Activated naive CD4-positive, alpha-beta T cell treated with anti-CD3 and anti-CD28 coated beads, Interleukin-2, amount 10 ng/mL, durations not matched to agents 7 days and 5 days (primary cell): Measurements from ENCODE around the gene ACTMAP.
"Not testable (repeated sequence)": the region's sequence is repeated elsewhere in the genome, so short reads cannot be mapped to it uniquely, and the experiment has no call there.

Experiments used
- CTCF ChIA-PET: fragments of 350-600 bp; sonication (Branson Sonifier 250); formaldehyde crosslinking; loops from one replicate; lab custom pipeline; 2021; ENCODE audit warnings: antibody characterized with exemption; lab: Charles Lee
- DNase-seq: peaks from one replicate; pipeline ENCODE4 v3.0.0-alpha.2; 2020
- H3K27ac Mint-ChIP-seq: one replicate; pipeline ENCODE4 v1.8.0; 2021; ENCODE audit warnings: mild to moderate bottlenecking, moderate library complexity, mixed read lengths
- H3K27me3 Mint-ChIP-seq: one replicate; pipeline ENCODE4 v1.8.0; 2021; ENCODE audit warnings: mild to moderate bottlenecking, mixed read lengths
- H3K36me3 Mint-ChIP-seq: one replicate; pipeline ENCODE4 v1.8.0; 2021; ENCODE audit warnings: mixed read lengths
- H3K4me1 Mint-ChIP-seq: one replicate; pipeline ENCODE4 v1.8.0; 2021; ENCODE audit warnings: mixed read lengths
- H3K4me3 Mint-ChIP-seq: one replicate; pipeline ENCODE4 v1.8.0; 2021; ENCODE audit warnings: mild to moderate bottlenecking, moderate library complexity, mixed read lengths
- H3K9me3 Mint-ChIP-seq: one replicate; pipeline ENCODE4 v1.8.0; 2021; ENCODE audit warnings: mixed read lengths

ACTMAP gene

DNA sequence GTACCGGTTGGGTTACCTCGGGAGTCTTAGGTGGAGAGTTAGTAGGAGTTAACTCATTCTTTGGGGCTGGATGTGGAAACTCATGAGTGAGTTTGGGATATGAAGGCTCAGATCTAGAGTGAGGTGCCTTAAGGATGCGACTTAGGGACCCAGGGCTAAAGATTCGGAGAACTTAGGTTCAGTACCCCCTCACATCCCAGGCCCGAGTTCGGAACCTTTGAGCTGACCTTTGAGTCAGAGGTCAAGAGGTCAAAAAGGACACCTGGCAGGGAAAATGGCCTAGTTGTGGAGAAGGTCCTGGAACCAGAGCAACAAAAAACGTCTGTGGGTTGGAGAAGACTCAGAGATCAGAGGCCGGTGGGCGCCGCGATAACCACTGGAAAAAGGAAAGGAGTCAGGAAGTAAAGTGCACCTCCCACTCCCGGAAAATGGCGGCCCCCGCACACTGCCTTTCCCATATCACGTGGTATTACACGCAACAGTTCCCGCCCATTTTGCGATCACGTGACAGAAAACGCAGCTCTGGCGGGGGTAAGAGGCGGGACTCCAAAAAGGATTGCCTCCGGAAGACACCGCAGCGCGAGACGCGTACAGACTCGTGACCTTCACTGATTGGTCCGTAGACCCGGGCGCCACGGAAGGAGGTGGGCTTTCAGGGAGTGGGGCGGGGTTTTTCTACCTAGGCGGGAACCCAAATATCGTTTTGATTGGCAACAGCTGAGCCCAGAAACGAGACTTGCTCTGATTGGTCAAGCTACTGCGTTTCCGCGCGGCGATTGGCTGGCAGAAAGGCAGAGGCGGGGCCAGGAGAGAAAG, at the start of gene ACTMAP:
ACTMAP (minus strand) TSS at position 420 of the 816 bp plus-strand sequence. CDS start 674 bp downstream, outside the sequence.
- peak; percentile 100 for DNase-seq
- H3K27ac Mint-ChIP-seq: peak within 1 kb of the TSS; percentile 99
- CTCF ChIA-PET: interaction anchor here (0.8 to 4.1 kb wide), 5 partner anchors 27 to 69 kb away, joined by 3 to 23 read pairs (median 6); partner anchors contain the start of genes COQ8B, EGLN2, ITPKC and RAB4B
- H3K9me3 Mint-ChIP-seq: no peaks in the 10 kb centered on the region
- H3K4me3 Mint-ChIP-seq: peak within 1 kb of the TSS; percentile 100
- peaks cover 36% of the 10 kb centered on the region for H3K36me3 Mint-ChIP-seq
- H3K4me1 Mint-ChIP-seq: peaks cover 48% of the 10 kb centered on the region
- H3K27me3 Mint-ChIP-seq: no peaks in the 10 kb centered on the region

DNA sequence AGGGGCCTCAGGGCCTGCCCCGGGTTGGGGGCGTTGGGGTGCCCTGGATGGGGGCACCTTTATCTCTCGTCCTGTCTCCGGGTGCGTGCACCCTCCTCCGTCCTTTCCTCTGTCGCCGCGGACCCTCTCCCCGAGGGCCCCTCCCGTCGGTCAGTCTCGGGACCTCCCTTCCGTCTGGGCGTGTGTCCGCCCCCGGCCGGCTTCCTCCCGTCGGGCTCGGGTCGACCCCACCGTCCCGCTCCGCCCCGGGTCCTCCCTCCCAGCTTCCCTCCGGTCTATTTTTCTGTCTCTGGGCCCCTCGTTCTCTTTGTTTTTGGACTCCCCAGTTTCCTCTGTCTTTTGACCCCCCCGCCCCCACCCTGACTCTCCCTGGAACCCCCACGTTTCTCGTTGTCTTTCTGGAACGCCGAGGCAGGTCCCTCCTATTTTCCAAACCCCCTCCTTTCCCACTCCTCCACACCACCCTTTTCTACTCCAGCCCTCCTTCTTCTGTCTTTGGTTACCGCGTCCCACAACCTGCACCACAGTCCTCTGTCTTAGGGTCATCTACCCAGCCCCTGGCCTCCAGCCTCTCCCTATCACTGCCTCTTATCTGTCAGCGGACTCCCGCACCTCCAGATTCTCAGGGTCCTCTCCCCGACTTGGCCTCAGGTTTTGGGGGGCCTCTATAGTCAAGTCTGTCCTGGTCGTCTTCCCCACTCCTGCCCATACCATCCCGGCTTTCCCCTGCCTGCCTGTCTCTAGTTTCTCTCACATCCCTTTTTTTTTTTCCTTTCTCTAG, 49.5 kb upstream of the ACTMAP start:
- Mint-ChIP-seq H3K36me3 (peaks cover 49% of the 10 kb centered on the region), H3K9me3 (no peaks in the 10 kb centered on the region), H3K4me1 (peaks cover 60% of the 10 kb centered on the region), H3K4me3 (peak overlapping the region; percentile 92), H3K27ac (peak overlapping the region; percentile 91), H3K27me3 (no peaks in the 10 kb centered on the region)
- CTCF ChIA-PET: interaction anchor here (1.0 to 1.5 kb wide), 2 partner anchors 13 to 45 kb away, joined by 4 read pairs; no protein-coding TSS in a partner anchor
- peak; percentile 58 for DNase-seq

DNA sequence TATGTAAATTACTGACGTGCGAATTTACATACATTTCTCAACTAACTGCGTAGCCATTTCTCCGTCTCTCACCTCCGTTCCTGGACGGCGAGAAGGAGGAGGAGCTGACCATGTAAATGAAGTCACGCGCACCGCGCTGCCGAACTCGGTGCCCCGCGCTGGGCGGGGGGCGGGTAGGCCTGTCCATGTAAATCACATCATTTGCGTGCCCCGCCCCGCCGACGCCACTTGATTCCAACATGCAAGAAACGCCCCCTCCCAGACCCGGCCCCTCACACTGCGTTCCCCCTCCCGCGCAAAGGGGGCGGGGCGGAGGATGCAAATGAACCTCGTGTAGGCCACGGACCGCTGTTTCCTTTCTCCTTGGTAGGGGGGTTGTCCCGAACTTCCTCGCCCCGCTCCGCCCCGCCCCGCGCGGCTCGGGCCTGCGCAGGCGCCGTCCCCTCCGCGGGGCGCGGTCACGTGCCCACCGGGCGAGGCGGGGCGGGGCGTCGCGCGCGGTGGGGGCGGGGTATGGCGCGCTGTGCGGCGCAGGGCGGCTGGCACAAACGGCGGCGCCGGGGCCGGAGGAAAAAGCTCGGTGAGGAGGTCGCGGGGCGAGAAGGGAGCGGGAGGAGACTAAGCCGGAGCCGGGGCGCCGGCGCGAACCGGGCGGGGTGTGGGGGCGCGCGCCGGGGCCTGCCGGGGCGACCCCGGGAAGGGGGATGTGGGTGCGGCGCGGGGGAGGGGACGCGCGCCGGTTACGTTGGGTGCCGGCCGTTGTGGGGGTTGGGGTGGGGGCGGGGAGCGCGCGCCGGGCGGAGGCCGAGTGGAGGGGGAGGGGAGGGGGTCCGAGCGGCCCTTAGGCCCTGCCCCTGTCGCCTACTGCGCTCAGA, 48.6 kb upstream of the ACTMAP start, which contains the start of gene EGLN2:
EGLN2 (plus strand) TSS at position 509 of the 875 bp plus-strand sequence. CDS start 1,382 bp downstream, outside the sequence.
- Mint-ChIP-seq H3K36me3 (peaks cover 43% of the 10 kb centered on the region), H3K4me1 (peaks cover 52% of the 10 kb centered on the region), H3K27ac (peak within 1 kb of the TSS; percentile 98), H3K27me3 (no peaks in the 10 kb centered on the region), H3K4me3 (peak within 1 kb of the TSS; percentile 92), H3K9me3 (no peaks in the 10 kb centered on the region)
- peak; percentile 100 for DNase-seq
- CTCF ChIA-PET: interaction anchor here (0.8 to 3.9 kb wide), 8 partner anchors 8 to 195 kb away, joined by 3 to 24 read pairs (median 4); partner anchors contain the start of gene RAB4B

DNA sequence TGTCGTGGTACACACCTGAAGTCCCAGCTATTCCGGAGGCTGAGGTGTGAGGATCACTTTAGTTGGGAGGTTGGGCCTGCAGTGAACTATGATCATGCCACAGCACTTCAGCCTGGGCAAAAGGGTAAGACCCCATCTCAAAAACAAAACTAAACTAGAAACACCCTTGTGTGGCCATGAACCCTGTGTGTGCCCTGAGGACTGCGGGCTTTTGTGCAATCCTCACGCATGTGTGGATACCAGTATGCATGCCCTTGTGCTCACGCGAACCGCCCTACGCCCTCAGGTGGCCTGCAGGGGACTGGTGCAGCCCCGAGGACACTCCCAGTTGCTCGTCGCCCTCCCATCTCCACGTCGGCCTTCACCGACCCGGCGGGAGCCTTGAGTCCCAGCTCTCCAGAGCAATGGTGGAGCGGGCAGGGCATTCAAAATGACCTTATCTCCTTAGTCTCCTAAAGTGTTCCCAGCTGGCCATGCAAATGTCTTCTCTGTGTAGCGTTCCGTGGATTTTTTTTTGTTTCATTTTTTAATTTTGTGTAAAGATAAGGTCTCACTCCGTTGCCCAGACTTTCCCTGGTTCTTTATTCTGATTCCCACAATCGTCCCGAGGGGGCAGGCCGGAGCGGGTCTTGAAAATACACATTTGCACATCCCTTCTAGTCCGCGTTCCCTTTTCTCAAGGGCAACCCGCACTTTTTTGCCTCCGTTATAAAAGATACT, 47.8 kb upstream of the ACTMAP start:
- Mint-ChIP-seq H3K9me3 (no peaks in the 10 kb centered on the region), H3K27me3 (no peaks in the 10 kb centered on the region), H3K27ac (peak overlapping the region; percentile 98), H3K4me1 (peaks cover 44% of the 10 kb centered on the region), H3K36me3 (peaks cover 42% of the 10 kb centered on the region), H3K4me3 (peak overlapping the region; percentile 84)
- peak; percentile 81 for DNase-seq
- CTCF ChIA-PET: interaction anchor here (0.8 to 3.9 kb wide), 7 partner anchors 8 to 194 kb away, joined by 3 to 24 read pairs (median 3); partner anchors contain the start of gene RAB4B

DNA sequence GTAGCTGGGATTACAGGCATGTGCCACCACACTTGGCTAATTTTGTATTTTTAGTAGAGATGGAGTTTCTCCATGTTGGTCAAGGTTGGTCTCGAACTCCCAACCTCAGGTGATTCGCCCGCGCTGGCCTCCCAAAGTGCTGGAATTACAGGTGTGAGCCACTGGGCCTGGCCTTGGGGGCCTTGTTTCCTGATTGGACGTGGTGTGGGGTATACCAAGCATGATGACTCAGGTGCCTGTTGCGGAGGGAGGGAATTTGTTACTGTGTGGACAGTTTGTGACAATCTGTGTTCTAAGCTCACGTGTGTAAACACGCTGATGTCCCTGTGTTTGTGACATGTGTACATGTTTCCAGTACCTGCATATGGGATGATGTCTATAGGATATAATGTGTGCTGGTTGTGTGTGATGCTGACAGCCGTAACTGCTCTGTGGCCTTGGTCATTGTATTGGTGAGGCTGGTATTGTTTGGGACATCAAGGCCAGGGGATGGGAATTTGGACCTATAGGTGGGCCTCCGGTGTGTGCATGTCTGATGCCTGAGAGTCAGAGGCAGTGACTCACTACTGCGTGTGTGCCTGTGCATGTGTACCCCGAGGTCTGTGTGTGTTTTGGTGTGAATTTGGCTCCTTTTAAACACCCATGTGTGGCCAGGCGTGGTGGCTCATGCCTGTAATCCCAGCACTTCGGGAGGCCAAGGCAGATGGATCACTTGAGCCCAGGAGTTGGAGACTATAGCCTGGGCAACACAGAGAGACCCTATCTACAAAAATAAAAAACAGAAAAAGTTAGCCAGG, 47.1 kb upstream of the ACTMAP start:
- H3K4me3 Mint-ChIP-seq: peak overlapping the region; percentile 39

GRCh38 chr19:40791996-40792395, 41.7 kb upstream of the ACTMAP start:
- Mint-ChIP-seq H3K4me3 (no peak overlapping the region), H3K27me3 (no peaks in the 10 kb centered on the region), H3K9me3 (no peaks in the 10 kb centered on the region), H3K36me3 (peaks cover 30% of the 10 kb centered on the region), H3K4me1 (peaks cover 10% of the 10 kb centered on the region), H3K27ac (no peak overlapping the region)
- no peak for DNase-seq
- CTCF ChIA-PET: interaction anchor here (2.0 kb wide), 1 partner anchor 14 kb away, joined by 11 read pairs; the partner anchor contains the start of gene RAB4B

More for the DNA sequence above, 47.1 kb upstream of the ACTMAP start:
- H3K9me3 Mint-ChIP-seq: no peaks in the 10 kb centered on the region
- CTCF ChIA-PET: interaction anchor here (1.0 to 3.9 kb wide), 3 partner anchors 11 to 45 kb away, joined by 3 to 24 read pairs (median 5); partner anchors contain the start of gene RAB4B
- H3K36me3 Mint-ChIP-seq: peaks cover 39% of the 10 kb centered on the region
- no peak for DNase-seq
- H3K27me3 Mint-ChIP-seq: no peaks in the 10 kb centered on the region
- peak overlapping the region; percentile 98 for H3K27ac Mint-ChIP-seq
- H3K4me1 Mint-ChIP-seq: peaks cover 38% of the 10 kb centered on the region

- H3K27me3 Mint-ChIP-seq: no peaks in the 10 kb centered on the region
Observed at GRCh38 chr19:40791349-40791748, 41.1 kb upstream of the ACTMAP start.

DNA sequence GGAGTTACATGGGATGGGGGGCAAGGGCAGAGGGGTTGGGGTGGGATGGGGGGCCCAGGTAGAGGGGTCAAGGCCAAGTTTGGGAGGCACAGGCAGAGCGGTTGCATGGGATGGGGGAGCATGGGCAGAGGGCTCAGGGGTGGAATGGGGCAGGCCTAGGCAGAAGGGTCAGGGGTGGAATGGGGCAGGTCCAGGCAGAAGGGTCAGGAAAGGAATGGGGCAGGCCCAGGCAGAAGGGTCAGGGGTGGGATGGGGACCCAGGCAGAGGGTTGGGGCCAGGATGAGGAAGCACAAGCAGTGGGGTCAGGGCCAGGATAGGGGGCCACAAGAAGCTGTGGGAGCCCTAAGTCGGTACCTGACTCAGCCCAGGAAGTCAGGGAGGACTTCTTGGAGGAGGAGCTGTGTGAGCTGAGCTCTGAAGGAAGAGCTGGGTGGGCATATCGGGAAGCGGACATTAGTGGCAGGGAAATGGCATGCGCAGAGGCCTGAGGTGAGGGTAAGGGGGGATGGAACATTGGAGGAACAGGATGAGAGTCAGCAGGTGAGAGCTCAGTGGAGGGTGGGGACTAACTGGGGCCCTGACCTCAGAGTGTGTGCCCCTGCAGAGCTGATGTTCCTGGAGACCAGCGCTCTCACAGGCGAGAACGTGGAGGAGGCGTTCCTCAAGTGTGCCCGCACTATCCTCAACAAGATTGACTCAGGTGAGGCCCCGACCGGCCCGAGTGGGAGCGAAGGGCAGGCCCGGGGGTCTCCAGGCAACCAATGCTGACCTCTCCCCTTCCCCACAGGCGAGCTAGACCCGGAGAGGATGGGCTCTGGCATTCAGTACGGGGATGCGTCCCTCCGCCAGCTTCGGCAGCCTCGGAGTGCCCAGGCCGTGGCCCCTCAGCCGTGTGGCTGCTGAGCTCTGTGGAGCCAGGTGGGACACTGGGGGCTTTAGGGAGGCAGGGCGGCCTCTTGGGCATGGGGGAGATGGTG, 36.1 kb upstream of the ACTMAP start:
- DNase-seq: no peak
- Mint-ChIP-seq H3K27me3 (no peaks in the 10 kb centered on the region), H3K9me3 (no peaks in the 10 kb centered on the region), H3K36me3 (peaks cover 32% of the 10 kb centered on the region), H3K4me1 (peaks cover 4% of the 10 kb centered on the region), H3K4me3 (no peak overlapping the region), H3K27ac (no peak overlapping the region)
- CTCF ChIA-PET: interaction anchor here (0.9 kb wide), 1 partner anchor 12 kb away, joined by 4 read pairs; the partner anchor contains the start of gene EGLN2

More at GRCh38 chr19:40791349-40791748, 41.1 kb upstream of the ACTMAP start:
- Mint-ChIP-seq H3K4me1 (peaks cover 10% of the 10 kb centered on the region), H3K36me3 (peaks cover 33% of the 10 kb centered on the region), H3K4me3 (no peak overlapping the region), H3K9me3 (no peaks in the 10 kb centered on the region), H3K27ac (no peak overlapping the region)
- no peak for DNase-seq
- CTCF ChIA-PET: no interaction called here

DNA sequence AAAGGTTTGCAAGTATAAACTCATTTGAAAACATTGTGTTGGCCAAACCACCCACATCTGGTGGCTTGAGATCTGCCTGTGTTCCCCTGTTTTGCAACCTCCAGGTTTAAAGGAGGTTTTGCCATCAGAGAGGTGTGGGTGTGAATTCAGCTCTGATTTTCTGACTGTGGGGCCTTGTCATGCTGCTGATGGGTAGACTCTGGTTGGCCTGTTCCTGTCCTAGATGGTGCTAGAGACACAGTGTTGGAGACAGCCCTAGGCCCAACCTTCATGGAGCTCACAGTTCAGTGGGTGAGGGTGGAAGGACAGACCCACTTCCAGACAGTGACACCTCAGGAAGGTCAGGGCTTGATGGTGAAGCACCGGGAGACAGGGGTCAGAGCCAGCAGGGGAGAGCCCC, 35.2 kb upstream of the ACTMAP start:
- DNase-seq: no peak
- Mint-ChIP-seq H3K36me3 (peaks cover 32% of the 10 kb centered on the region), H3K4me3 (no peak overlapping the region), H3K27me3 (no peaks in the 10 kb centered on the region), H3K9me3 (no peaks in the 10 kb centered on the region), H3K27ac (no peak overlapping the region), H3K4me1 (peaks cover 5% of the 10 kb centered on the region)
- CTCF ChIA-PET: no interaction called here

DNA sequence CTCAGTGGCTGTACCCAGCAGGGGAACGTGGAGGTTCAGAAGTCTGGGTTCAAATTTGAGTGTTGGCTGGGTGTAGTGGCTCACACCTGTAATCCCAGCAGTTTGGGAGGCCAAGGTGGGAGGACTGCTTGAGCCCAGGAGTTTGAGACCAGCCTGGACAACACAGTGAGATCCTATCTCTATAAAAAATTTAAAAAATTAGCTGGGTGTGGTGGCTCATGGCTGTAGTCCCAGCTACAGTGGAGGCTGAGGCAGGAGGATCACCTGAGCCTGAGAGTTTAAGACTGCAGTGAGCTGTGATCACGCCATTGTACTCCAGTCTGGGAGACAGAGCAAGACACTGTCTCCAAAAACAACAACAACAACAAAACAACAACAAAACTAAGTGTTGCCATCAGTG, 33.9 kb upstream of the ACTMAP start:
- H3K27ac Mint-ChIP-seq, H3K4me3 Mint-ChIP-seq, H3K27me3 Mint-ChIP-seq, DNase-seq, H3K9me3 Mint-ChIP-seq: not testable (repeated sequence)
- Mint-ChIP-seq H3K36me3 (peaks cover 29% of the 10 kb centered on the region), H3K4me1 (peaks cover 16% of the 10 kb centered on the region)
- CTCF ChIA-PET: interaction anchor here (0.8 kb wide), 1 partner anchor 170 kb away, joined by 4 read pairs; no protein-coding TSS in a partner anchor

DNA sequence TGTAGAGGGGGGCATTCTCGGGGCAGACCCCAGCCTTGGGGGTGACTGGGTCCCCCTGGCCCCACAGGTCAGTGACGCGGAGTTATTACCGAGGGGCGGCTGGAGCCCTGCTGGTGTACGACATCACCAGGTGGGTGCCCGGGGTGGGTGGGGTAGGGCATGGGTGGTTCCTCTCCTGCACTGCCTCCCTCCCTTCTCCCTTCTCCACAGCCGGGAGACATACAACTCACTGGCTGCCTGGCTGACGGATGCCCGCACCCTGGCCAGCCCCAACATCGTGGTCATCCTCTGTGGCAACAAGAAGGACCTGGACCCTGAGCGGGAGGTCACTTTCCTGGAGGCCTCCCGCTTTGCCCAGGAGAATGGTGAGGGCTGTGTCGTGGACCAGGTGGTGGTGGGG, 33.4 kb upstream of the ACTMAP start:
- Mint-ChIP-seq H3K4me3 (no peak overlapping the region), H3K36me3 (peaks cover 30% of the 10 kb centered on the region), H3K9me3 (no peaks in the 10 kb centered on the region), H3K27me3 (no peaks in the 10 kb centered on the region), H3K27ac (no peak overlapping the region), H3K4me1 (peaks cover 20% of the 10 kb centered on the region)
- DNase-seq: no peak
- CTCF ChIA-PET: interaction anchor here (0.8 kb wide), 1 partner anchor 169 kb away, joined by 4 read pairs; no protein-coding TSS in a partner anchor
